ENCODE measurements around the gene DUSP9. TPM values are rescaled to one million over a fixed set of nuclear protein-coding genes. Genes with fewer than 3 reads are reported as not detected.

The DUSP9 gene
- polyA plus RNA-seq, 5 donors, result 0.12 to 0.69 (median 0.45) TPM; not detected in 2

DNA sequence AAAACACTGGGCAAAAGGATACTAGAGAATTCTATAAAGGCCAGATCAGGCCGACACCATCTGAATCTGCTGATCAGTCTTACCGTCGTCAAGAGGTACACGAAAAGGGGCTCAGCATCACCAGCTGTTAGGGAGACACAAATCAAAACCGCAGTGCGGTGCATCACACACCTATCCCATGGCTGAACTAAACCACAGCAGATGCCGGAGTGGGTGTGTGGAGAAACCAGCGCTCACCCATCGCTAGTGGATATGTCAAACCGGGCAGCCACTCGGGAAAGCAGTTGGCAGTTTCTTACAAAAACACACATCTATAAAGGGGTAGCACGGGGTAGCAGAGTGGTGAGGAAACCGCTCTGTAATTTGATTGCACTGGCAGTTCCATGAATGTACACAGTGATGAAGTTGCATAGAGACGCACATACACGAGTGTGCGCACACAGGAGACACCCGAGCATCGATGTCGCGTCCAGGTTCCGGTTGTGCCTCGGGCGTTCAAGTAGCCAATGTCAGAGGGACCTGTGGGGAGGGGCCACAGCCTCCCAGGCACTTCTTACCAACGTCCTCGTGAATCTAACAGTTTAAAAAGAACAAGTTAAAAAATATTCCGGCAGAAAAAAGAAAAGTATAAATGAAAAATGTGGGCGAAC lies 24.9 kb upstream of the DUSP9 start:
- DNase-seq, result no peak

DNA sequence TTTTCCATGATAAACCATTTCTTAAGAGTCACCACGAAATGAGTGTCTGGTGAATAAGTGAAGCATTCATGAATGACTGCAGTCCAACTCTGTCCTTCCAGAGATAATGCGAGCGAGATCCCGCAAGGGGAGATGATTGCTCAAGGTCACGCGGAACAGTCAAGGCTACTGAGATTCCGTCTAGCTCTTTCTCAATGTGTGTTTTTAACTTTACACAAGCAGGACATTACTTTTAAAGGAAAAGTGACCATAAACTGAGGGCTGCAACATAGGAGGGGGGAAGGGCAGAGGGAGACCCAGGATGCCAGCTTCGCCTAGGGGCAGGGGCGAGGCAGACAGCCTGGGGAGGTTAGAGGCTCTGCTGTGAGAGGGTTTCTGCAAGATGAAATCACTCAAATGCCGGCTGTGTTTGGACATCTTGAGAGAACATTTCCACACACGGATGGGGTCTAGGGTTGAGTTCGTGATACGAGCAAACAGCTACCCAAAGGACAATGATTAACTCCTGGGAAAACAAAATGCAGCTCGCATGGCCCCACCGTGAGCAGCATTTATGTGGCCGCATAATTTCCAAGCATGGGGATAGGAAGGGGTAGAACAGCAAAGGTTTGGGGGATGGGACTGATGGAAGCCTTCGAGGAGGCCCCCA lies 24.2 kb upstream of the DUSP9 start:
- no peak for DNase-seq

DNA sequence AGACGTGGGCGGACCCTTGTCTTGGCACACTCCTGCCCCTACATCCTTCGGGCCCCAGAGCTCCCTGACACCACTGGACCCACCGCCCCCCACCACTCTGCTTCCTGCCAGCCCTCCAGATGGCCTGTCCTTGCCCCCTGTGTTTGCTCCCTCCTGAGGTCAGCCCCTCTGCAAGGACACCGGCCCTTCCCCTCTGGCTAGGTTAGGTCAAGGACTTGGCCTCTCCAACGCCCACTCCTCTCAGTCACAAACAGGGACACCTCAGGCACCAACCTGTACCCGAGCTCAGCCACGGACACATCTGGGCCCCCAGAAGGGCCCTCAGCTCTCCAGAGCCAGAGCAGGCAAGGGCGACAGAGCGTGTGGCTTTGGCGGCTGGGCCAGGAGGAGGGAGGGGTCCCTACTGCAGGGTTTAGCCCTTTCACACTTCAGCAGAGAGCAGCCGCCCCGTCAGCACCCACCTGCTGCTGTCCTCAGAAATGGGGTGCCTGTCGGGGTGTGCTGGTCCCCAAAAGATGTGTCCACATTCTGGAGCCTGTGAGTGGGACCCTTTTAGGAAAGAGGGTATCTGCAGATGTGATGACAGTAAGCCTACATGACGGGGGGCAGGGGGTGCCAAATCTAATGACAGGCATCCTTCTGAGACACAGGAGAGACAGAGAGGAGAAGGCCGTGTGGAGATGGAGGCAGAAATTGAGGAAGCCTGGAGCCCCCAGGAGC lies 23.5 kb upstream of the DUSP9 start:
- DNase-seq, result no peak

DNA sequence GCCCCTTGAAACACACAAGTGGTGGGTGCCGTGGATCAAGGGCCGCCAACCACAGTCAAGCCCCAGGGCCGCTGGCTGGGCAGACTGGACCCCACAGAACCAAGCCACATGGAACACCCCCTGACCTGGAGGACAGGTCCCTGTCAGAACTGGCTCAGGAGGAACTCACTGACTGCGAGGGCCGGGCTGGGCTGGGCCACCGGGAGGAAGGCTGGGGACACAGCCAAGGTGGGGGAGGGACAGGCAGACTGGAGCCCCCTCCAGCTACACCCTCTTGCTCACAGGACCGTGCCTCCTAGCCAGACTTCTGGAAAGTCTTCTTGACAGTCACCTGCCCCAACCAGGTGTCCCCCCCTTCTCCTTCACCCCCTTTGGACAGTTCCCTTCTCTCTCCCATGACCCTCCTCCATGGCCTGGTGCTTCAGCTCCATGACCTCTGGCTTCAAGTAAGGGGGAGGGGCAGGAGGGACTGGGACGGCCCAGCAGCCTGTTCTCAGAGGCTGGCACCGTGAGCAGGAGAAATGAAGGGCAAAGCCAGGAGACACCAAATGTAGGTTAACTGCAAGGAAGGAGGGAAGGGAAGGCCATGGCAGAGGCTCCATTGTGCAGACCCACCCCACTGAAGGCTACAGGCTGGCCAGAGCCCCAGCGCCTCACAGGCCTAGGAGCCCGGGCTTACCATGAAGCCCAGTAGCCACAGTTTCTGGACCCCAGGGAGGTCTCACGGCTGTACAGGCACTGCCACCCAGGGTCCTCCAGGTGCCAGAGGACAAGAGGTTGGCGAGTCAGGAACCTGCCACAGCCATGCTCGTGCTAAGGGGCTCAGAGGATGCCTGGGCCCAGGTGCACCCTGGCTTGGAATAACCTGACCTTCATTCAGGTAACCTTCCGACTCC lies 22.6 kb upstream of the DUSP9 start:
- DNase-seq, result no peak

DNA sequence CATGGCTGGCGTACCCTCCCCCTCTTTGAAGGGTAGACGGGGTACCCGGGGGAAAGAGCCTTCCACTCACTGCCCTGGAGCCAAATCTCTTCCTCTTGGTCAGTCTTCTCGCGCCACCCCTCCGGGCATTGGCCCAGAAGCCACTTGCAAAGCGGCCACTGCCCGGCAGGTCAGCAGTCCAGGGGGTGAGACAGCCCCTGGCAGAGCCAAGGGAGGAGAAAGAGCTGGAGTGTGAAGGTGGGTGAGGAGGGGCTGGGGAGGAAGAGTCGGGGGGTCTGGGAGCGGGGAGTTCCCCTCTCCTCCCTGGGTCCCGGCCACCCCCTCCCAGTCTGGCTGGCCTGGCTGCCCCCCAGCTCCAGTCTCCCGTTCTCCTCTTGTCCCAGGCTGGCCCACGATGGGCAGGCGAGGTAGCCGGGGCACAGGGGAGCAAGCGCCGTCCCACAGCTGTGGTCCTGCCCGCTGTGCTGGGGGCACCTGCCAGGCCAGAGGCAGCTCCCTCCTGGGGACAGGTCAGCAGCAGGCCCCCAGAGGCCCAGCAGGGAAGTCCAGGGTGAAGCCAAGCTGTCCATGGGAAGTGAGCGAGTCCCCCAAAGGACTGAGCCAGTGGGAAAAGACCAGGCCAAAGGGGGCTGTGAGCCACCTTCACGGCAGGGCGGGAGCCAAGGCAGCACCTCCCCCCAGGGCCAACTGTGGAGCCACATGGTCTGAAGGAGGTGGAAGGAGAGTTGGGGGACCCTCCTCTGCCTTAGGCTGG lies 21.6 kb upstream of the DUSP9 start:
- DNase-seq, result no peak

DNA sequence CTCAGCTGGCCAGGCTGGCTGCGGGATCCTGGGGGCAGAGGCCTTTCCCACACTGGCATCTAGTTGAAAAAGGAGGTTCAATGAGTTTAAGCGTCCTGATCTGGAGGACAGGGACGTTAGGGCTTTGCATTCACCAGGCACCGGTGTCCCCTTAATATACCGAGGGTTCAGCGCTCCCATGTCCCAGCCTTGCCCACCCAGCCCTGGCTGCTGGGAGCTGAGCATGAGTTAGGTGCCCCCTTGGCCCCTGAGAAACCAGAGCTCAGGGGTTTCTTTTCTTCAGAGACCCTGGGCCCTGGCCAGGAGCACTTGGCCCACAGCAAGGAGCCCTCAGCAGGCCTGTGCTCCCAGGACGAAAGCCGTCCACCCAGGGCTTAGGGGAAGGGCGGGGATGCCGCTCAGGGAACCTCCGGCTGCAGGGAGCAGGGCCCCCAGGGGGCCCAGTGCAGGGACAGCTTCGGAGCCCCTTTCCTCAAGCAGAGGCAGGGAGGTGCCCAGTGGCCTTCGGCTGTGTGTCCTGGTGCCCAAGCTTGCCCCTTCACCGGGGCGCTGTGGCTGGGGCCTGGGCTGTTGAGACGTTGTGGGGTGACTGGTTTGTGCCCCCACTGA lies 20.9 kb upstream of the DUSP9 start:
- no peak for DNase-seq

DNA sequence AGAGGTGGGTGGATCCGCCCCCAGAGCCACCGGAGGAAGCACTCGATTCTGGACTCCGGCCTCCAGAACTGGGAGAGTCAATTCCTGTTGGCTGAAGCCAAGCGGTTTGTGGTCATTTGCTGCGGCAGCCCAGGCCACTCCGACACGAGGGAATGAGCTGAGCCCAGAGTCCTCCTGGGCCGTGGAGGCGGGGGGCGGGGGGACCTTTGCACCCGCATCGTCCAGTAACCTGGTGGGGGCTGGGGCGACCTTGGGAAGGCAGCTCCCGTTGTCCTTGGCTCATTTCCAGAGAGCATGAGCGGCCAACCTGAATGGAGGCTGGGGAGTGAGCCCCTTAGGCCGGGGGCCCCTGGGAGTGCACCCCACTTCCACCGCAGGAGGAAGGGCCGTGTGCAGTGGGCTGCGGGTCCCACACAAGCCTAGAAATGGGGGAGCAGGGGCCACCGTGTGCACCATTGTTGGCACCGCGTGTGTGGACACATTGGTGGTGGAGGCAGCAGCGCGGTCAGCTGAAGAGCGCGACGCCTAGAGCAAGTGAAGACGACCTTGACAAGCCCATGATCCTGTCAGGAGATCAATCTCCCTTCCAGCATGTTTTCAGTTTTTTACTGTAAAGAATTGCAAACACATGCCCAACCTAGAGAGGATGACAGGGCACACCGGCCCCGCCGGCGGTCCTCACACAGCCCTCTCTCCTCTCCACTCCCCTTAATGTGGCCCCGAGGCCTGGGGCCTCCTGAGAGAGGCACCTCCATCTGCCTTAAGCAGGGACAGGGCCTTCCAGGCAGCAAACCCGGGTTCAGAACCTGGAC lies 19.9 kb upstream of the DUSP9 start:
- DNase-seq, result no peak

DNA sequence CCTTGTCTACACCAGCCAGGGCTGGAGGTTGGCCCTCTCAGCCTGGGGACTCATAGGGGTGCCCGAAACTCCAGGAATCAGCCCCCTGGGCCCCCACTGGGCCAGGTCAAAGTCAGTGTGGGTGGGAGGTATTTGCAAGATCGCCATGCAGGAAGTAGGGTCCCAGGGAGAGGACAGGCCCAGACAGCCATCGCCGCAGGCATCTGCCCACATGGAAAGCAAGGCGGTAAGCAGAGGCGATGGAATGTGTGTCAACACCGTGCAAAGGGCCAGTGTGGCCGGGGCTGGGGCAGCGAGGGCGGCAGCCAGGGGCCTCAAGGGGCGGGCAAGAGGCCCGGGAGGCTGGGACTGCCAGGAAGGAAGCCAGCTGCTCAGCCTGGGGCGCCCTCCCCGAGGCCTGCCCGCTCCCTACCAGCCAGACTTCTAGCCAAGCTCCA lies 19.3 kb upstream of the DUSP9 start:
- no peak for DNase-seq

DNA sequence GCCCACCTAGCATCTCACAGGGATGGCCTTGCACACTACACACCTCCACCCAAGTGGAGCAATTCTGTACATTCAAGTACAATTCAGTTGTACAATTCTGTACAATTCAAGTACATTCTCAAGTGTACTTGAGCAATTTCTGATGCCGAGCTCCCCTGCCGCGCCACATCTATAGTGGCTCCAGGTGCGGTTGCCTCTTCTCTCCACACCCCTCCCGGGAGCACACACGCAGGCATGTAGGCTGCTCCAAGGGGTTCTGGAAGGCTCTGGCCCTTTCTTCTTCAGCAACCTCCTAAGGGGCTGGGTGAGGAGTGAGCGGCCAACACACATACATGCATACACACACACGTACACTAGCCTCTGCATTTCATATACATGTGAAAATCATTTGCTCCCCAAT lies 18.9 kb upstream of the DUSP9 start:
- DNase-seq, result no peak

DNA sequence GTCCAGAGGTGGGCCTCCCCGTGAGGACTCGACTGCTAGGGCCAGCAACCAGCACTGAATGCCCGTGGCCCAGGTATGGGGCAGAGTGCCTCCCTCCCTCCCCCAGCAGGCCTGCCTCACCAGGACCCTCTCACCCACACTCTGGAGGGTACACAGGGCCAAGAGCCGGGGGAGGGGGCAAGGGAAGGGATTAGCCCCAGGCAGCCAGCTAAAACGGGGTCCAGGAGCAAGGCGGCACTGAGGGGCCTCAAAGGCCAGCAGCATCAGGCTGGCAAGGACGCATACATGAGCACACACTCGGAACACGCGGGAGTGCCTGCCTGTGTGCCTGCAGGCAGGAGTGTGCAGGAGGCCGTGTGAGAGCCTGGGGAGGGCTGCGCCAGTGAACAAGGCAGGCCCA lies 18.3 kb upstream of the DUSP9 start:
- DNase-seq, result no peak

DNA sequence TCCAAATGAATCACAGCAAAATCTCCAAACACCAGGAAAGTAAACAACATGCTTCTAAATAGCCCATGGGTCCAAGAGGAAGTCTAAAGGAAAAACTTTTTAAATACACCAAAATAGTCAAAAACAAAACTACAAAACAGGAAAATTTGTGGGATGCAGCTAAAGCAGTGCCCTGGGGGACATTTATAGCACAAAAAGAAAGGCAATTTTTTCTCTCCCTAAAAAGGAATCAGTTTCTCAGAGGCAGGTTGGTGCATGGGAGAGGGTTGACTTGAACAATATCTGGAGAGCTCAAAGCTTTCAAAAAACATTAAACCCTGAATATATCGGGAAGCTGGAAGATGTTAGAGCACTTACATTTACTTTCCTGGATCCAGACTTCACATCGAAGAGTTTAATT lies 15.7 kb upstream of the DUSP9 start:
- no peak for DNase-seq

DNA sequence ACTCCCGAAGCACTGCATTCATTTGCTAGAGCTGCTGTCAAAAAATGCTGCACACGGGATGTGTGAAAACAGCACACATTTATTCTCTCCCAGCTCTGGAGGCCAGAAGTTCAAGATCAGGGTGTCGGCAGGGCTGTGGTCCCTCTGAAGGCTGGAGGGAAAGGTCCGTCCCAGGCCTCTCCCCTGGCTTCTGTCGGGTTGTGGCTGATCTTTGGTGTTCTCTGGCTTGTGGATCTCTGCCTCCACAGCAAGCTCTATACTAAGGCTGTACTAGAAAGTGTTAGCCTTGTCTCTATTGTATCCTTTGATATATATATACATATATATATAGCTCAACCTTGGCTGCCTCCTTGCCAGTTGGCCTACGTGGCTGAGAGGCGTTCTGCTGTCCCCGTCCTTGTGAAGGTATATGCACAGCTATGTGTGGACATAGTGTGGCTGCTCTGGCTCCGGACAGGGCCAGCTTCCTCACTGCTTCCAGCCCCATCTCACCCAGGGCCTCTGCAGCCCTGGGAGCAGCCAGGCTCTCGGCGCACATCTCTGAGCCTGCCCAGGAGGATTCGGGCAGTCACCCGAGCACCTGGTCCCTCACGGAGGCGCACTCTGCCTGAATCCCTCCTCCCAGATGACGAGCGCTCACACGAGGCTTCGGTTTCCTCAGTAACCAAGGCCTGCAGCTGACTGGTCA lies 15.0 kb upstream of the DUSP9 start:
- DNase-seq, result no peak

DNA sequence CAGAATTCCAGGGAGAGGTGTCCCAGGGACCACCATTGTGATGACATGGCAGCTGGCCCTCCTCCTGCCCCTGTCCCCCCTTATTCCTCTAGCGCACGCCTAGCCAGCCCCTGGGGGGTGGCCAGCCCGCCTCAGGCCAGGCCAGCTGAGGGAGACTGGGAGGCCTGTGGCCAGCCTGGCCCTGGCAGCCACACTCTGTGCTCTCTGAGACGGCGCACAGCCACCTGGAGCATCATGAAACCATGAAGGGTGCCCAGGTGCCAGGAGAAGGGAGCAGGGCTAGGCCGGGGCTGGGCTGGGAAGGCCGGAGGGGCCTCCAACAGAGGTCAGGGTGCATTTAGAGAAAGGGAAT lies 14.4 kb upstream of the DUSP9 start:
- no peak for DNase-seq

DNA sequence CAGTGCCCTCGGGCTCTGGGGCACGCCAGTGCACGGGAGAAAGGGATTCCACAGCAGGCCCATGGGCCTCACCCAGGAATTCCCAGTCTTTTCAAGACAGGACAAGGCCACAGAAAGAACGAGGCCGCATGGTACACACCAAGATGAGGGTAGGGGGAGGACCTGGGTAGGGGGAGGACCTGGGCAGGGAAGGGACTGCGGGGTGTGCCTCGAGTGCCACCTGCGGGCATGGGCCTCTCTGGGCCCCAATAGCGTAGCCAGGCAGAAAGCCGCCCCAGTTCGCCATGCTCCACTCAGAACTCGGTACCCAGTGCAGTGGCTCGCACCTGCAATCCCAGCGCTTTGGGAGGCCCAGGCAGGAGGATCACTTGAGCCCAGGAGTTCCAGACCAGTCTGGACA lies 14.0 kb upstream of the DUSP9 start:
- DNase-seq, result no peak

DNA sequence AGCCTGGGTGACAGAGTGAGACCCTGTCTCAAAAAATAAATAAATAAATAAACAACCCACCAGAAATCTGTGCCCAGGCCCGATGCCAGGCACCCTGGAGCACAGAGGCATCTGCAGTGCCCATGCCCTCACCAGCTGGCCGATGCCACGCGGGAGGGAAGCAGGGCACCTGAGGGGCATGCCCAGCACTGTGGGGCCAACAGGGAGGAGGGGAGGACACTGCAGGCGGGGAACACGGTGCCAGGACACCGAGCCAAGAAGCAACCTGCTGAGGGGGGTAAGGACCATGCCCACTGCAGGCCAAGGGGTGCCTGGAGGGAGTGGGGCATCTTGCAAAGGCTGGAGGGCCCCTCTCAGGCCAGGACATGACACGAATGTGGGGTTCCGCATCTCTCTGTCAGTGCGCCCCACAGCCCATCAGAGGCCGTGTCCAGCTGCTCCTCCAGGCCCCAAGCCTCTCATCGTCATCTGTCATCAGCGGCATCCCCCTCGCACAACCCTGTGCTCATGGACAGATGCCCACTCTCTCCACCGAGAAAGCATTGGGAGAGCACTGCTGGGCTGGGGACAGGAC lies 13.3 kb upstream of the DUSP9 start:
- DNase-seq, result no peak

DNA sequence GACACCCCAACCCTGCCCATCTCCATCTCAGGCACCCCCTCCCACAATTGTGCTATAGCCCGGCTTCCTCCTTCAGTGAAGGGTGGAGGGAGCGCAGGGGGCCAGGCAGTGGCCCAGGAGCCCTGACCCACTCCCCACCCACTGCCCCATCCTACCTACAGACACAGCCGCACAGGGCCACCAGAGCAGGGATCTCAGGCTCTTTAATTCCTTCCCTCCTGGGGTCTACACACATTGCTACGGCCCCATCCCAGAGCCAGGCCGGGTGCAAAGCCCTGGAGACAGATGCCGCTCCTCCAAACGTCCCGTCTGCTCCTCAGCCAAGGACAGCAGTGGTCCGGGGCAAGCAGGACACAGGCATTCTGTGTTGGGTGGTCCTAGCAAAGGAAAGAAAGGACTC lies 12.8 kb upstream of the DUSP9 start:
- DNase-seq, result no peak

DNA sequence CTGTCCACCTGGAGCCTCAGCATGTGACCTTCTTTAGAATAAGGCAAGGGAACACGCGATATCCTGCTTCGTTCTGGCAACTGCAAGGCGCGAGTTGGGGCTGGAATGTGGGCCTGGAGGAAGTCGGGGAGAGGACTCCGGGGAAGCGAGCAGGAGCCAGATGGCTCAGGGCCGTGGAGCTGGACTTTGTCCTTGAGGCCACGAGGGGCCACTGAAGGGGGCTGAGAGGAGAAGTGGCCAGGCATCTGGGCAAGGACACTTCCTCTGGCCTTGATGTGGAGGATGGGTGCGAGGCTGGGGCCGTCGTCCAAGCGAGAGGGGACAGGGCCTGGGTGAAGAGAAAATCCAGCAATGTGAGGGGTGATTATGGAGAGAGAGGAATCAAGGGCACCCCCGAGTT lies 12.2 kb upstream of the DUSP9 start:
- peak in 1 of 2 donors; percentile 23 for DNase-seq

DNA sequence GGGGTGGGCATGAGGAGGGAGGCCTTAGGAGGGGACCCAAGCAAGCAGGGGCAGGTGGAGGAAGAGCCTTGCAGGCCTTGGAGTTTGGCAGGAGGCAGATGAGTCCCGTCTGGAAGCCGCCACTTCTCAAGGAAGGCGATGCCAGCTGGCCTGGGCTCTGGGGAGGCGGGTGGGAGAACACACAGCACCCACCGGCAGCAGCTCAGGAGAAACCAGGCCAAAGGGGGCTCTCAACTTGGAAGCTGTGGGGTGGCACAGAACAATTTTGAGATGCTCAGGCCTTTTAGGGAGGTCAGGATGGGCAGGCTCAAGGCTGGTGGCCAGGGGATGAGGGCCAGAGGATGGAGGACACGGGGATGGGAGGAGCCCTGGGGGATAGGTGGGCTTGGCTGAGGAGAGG lies 11.6 kb upstream of the DUSP9 start:
- DNase-seq, result no peak

Data from right lung (tissue), 5 donors.